NCI-H187 (cell line): ENCODE results near the gene SKAP1.
A peak's percentile ranks its signal among the peaks of the same experiment; 100 is the strongest.

Source experiments
- DNase-seq, 2 experiments: peaks; one replicate each; lab custom pipeline; 2025; lab: John Stamatoyannopoulos, UW

Gene SKAP1

DNA sequence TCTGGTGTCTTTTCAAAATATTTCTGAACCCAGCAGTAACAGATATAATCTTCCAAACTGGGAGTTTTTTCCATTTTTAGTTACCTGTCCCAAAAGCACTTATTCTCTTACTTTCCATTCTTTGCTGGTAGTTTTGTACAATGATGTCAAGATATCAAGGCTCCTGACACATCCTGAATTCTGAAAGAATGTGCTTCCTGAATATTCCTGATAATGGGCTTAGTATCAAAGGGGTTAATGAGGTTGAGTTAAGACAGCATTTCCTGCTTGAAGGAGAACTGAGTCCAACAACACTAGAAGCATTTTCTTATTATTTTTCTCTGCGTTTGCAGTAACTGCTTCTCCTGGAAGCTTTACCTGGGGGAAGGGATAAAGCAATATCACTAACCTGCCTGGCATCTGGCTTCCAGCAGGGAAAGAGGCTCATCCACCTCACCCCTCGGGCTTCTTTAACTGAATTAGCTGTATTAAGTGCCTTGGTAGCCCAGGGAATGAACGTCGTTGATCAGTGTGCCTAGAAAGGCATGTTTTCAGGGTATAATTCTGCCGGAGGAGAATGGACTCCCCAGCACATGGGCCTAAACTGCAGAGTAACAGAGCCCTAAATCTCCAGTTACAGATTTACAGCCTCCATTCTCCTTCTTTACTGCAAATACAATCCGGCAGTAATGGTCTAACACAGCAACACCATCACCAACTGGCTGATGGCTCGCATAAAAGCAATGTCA lies 188.1 kb downstream of the SKAP1 start:
- no peak for DNase-seq

DNA sequence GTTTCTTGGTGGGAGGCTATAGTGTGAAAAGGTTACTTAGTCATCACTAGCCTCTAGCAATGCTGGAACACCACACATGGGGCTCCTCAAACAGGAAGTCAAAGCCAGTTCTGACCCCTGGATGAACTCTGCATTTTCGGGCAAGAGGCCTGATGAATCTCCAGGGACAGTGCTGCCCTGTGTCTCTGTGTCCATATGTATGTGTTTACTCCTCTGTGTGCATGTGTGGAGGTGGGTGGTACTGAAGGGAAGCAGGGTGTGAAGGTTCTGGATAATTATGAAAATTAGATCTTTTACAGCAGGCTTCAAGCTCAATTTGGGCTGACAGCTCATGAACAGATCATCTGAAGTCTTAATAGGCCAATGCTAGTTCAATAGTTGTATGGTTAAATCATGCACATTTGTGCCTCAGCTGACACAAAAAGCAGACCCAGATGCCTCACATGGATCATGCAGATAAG lies 188.9 kb downstream of the SKAP1 start:
- no peak for DNase-seq

DNA sequence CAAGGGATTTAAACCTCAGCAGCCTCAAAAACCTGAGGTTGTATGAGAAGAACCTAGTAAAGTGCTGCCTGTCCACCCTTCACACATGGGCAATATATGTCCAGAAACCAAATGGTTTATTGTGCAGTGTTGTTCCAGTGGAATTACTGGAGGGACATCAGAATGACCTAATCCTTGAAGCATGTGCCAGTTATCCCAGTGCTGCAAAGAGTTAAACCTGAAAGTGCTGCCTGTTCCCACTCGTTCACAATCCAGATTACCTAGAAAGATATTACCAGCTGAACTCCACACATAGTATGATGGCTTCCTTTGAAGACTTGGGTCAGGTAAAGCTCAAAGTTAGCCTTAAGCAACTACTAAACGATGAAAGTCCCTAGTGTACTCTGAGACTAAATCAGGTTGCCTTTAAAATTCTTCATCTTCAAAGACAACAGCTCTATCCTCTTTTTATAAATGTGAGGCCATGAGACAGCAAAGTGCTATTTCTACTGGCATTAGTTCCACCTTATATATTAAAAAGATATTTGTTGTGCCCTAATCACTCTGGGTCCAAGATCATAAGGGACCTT lies 189.4 kb downstream of the SKAP1 start:
- DNase-seq, result no peak

DNA sequence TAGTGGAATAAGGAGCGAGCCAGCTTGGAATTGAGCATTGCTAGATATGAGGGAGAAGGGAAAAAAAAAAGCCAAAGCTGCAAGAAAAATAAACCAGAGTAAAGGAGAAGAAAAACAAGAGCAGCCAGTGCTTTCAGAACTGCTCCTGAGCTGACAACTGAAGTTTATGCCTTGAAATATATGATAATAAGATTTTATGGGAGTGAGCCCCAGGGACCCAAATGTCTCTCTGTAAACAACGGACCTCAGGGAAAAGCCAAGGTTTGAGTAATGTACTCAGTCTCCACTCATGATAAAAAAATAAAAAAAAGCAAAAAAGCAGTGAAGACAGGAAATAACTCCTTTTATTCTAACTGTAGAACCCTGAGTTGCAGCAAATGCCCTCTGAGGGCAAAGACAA lies 189.9 kb downstream of the SKAP1 start:
- DNase-seq, result no peak

DNA sequence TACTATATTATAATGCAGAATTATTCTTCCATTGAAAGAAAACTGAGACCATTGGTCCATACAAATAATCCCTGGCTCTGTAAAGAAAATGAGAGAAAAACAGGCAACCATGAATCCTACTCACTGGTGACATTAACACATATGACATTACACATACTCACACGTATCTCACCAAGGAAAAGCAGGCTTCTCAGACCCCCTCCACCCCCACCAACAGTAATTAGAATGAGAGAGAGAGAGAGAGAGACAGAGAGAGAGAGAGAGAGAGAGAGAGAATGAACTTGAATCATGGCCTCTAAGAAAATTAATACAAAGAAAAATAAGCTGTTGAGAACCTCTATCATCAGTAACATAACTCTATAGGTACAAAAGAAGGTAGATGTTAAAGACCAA lies 190.4 kb downstream of the SKAP1 start:
- no peak for DNase-seq

DNA sequence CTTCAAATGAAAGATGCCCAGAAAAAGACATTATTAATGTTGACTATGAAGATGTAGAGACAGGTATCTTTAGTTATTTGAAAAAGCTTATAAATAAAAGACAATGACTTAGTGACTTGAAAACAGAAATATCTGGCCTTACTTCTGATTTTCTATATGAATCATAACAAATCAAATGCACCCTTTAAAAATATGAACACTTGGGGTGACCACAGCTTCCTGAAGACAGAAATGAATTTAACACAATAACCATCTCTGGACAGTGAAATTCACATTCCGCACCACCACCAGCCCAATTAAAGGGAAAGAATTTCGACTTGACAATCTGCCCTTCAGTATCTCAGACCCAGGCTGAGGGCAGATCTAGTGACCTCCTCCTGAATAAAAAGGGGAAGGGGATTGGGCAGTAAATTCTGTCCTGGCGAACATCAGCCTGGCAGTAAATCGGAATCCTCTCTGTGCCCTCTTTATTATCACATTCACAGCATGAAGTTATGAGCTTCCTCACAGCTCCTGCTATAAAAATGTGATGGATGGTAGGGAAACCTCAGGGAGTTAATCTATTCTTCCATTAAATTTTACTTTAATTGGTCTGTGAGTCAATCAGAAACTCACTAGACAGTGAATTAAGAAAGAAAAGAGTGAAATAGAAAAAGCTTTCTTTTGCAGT lies 190.9 kb downstream of the SKAP1 start:
- no peak for DNase-seq

DNA sequence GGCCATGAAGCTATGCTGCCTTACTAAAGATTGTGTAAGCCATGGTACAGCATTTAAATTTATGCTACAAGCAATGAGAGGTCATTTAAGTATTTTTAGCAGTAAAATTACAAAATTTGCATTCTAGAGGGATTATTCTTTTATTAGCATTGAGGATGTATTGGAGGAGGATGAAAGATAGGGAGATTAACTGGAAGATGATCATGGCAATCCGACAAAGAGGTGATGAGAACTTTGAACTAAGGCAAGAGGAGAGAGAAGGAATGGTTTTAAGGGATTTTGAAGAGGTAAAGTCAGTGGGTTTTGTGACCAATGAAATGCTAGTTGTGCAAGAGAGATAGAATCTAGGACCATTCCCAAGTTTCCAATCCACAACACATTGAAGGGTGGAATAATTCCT lies 192.6 kb downstream of the SKAP1 start:
- DNase-seq, result no peak

DNA sequence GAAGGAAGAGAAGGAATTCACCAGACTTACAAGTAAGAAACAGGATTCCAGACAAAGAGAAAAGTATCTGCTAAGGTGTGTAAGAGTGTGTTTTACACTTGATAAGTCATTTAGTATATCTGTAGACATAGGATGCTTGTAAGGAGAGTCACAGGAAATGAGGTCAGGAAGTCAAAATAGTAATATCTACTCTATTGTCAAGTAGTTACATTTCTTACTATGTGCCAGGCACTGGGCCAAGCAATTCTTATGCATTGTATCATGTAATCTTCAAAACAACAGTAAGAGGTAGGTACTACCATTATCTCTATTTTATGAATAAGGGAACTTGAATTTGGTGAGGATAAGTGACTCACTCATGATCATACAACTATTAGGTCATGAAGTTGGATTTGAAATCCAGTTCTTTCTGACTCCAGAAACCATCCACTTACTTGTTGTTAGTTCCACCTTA lies 193.3 kb downstream of the SKAP1 start:
- DNase-seq, result no peak

DNA sequence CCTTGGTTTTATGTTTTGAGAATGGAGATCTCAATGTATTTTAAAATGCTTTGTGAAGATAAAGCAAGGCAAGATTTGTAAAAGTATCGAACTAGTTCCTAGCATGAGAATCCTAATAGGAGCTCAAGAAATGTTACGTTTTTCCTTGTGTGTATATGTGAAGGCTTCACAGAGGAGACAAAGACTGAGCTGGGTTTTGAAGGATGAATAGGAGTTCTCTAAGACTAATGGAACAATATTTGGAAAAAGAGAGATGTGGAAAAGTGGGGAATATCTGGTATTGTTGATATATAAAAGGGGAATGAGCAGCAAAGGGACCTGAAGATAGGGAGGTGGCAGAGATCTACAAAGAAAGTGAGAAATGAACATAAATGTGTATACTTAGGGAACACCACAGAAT lies 195.1 kb downstream of the SKAP1 start:
- no peak for DNase-seq

DNA sequence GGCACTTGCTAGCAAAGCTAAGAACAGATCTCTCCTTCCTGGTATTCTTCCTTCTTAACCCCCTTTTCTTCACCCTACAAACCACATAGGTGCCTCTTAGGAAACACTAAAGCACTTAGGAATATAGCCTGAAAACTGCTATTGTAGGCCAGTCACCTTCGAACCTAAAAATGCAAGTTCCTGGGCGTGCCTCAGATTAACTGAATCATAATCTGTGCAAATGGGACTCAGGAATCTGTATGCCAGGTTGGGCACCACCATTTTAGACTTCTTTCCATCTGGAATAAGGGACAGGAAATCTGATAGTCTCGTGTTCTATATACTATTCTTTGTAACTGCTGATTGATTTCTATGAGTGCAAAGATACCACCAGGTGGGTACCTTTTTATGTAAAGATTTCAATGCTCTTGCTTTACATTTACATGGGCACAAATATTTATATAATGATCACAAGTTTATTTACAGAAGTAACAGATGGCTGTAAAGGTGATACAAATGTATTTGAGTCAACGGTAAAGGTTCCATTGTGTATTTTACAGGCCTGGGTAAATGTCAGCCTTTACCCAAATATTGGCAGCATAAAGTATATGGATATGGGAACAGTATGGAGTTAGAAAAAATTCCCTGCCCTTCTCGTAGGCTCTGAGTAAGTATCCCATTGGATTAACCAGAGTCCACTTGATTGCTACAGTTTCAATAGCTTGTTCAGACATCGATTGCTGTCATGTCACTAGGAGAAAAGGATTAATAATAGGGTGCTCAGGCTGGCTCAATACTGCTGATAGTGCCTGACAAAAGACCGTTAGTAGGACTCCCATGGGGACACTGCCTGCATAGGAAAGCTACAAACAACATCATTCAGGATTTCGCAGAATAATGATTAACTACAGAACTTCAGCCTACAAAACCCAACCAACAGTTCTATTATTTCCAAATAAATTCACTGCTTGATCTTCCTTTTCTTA lies 197.7 kb downstream of the SKAP1 start:
- DNase-seq, result no peak

DNA sequence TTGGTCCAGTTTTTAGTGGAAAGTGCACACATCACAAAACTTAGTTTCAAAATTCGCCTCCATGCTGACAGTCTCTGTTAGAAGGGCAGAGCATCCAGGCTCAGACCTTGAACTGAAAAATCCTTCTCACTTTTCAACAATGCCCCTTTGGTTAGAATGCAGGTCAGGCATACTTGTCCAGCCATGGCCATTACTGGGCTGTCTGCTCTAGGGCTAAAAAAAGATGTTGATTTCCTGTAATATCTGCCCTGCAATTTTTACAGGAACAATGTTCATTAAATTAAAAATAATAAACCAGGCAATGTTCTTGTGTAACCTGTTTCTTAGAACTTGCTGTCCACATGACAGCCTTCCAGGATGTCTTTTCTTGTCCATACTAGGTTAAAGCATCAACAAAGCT lies 200.1 kb downstream of the SKAP1 start:
- no peak for DNase-seq

DNA sequence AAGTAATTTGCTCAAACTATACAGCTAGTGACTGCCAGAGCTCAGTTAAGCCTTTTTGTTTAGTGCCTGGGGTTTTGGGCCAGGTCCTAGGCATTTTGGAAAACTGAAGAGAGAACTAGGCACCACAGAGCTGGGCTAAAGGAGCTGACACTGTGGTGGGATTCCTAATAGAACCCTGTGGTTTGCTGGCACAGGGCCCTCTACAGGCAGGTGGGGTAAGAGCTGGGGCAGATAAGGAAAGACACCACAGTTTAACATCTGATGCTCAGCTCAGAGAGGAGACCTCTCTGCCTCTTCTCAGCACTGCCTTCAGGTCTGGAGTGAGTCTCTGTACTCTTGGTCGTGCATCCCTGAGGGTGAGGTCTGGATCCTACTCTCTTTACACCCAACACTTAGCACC lies 201.3 kb downstream of the SKAP1 start:
- no peak for DNase-seq

DNA sequence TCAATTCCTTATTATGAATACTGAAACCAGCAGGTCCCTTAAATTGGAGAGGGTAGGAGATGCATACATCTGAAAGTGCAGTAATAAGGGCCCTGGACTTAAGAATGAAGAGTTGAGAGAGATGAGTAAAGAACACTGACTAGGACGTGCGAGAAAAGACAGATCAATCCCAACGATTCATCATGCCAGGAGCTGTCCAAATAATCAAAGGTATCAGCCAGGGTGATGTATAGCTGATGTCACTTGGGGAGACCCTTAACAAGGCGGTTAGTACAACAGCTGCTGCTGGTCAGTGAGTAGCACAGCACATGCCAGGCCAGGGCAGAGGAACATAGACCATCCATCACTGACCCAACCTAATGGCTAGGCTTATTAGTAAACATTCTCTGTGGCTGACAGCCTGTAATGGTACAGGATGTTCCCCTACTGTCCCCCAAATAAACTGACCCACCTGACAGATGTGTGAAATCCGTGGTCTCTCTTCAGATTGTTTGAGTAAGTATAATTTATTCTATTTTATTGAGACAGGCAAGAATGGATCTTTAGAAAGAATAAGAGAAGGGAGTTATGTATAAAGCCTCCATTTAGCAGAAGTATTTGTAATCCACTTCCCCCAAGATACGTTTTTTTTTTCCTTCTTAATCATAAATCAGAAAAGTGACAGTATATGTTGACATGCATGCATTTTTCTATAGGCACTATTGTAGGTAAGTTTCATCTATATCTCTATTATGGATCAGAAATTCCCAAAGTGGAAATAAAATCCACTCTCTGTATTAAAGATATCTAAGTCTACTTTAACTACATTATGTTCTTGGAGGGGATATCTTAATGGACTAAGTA lies 204.1 kb downstream of the SKAP1 start:
- DNase-seq, result no peak

DNA sequence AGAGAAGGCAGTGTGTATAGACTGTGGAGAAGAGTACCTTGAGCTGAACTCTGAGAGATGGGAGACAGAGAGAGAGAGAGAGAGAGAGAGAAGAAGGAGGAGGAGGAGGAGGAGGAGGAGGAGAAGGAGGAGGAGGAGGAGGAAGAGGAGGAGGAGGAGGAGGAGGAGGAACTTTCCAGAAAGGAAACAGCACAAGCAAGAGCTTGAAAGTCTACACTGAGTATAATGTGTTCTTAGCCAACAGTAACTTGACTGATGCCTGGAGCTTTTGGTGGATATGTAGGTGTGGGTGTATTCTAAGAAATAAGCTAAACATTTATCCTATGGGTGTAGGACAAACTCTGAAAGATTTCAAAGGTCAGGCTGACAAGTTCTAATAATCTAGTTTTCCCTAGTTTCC lies 206.1 kb downstream of the SKAP1 start:
- DNase-seq, result no peak

DNA sequence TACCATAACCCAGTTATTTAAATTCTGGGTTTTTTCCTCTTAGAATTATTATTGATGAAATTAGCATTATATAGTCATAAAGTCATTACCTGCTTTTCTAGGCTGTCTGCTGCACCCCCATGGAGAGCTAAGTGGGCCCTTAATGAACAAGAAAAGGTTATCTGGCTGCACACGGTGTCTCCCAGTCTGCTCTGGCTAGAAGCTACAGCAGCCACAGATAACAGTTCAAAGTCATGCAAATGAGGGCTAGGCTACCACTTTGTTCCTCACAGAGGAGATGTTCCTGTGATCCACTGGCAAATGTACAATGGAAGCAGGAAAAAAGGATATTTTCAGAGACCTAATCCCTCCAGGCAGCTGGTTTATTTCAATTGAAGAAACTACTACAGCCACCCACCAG lies 210.4 kb downstream of the SKAP1 start:
- peak in 1 of 2 experiments; percentile 9 for DNase-seq

DNA sequence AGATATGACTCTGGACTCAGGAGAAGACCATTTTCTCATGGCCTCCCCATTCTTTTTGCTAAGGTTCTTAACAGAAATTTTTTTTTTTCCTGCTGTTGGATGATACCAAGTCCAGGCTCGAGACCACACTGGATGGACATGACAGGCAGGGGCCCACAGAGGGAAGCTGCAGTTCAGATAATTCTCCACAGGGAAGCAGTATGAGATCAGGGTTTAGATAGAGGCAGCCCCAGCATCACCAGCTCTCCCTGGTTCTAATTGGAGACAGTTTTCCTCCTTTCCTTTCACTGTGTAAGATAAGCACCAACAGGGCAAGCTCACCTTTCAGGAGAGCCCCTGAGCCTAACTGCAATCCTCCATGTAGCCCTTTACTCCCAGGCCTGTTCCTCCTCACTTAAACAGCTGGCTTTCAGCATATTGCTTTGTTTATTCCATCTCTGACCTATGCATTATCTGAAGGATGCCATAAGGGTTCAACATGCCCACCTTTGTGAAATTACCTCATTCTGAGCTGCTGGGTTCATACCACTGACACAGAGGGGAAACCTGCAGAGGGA lies 214.4 kb downstream of the SKAP1 start:
- peak; percentile 45 to 57 for DNase-seq

DNA sequence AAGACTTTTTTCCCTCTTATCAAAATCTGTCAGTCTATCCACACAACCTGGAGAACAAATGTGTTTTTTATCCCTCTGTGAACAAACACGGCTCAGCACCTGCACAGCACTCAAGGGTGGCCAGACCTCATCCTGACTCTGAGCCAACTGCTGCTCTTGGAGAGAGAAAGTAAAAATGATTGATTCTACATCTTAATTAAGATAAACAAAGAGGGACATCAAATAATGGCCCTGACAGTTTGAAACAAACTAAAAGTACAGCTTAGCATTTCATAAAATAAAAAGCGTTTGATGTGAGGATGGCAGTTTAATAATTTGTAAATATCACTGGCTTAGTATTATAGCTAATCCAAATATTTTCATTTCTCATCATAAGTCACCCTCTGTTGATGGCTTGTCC lies 216.2 kb downstream of the SKAP1 start:
- DNase-seq, result no peak

DNA sequence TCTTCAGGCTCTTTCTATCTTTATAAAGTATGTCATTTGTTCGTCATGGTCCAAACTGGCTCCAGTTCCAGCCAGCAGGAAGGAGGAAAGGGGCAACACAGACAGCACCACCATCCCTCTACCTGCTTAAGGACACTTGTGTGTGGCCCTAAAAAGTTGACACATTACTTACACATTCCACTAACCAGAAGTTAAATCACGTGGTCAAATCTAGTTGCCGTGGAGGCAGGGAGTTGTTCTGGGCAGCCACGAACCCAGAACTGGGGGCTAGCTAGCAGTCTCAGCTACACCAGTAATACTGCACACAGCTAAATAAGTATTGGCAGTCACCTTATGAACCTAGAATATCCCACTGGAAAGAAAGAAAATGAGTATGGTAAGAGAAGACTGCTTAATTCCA lies 218.2 kb downstream of the SKAP1 start:
- no peak for DNase-seq

DNA sequence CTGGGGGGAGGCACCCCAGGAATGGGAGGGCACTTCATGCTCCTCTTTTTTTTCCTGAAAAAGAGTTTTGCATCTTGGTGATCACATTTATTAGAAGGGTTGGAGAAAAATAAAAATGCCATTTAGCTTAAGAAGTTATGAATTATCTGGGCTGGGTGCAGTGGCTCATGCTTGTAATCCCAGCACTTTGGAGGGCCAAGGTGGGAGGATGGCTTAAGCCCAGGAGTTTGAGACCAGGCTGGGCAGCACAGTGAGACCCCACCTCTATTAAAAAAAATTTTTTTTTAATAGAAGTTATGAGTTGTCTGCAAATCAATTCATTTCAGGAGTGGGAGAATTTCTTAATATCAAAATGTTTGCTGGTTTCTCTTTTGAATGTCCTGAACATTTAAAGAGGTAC lies 219.0 kb downstream of the SKAP1 start:
- no peak for DNase-seq

DNA sequence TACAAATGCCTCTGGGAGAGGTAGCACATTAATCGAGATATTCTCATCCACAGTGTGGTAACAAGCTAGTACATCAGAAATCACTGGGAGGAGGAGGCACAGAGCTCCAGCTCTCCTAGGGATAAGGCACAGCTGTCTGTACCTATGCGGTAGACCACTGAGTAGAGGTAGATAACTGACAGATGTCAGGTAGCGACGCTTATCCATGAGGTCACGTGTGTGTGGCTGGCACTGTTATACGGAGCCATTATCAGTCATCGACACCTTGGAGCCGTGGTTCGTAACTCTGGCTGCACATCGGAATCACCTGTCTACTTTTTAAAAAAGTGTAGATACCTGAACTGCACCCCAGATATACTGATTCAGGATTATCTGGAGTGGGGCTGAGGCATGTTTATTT lies 220.0 kb downstream of the SKAP1 start:
- DNase-seq, result no peak
